Measurements from ENCODE around the gene ARHGAP44. TPM values are rescaled to one million over a fixed set of nuclear protein-coding genes. Genes with fewer than 3 reads are reported as not detected.

ARHGAP44 gene
- total RNA-seq, 1 donor from 2014 or later: 8.7 TPM

DNA sequence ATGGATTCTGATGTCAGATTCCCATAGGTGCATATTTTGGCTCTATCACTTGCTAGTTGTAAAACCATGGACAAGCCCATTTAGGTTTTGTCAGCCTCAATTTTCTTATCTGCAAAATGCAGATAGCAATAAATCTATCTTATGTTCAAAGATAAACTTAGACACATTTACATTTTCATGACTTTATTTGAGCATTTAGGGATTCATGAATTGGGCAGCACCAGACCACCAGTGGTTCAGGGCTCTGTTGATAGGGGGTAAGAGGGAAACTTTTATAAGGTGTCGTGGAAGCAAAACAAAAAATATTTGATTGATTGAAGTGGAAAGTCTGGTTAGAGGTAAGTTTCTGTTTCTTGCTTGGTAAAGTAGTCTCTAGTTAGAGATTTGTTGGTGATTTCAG is 17.3 kb downstream of the ARHGAP44 start:
- no peaks in the 10 kb centered on the region for H3F3A ChIP-seq (ENCODE audit: low read depth)
- peaks cover 10% of the 10 kb centered on the region for H3K79me2 ChIP-seq (ENCODE audit: low read depth)
- Mint-ChIP-seq H3K9me3 (peaks cover 26% of the 10 kb centered on the region), H3K27me3 (ENCODE audit: insufficient read depth, low read depth) (no peaks in the 10 kb centered on the region), H3K4me3 (no peak overlapping the region), H3K27ac (no peak overlapping the region), H3K36me3 (peaks cover 4% of the 10 kb centered on the region), H3K4me1 (no peaks in the 10 kb centered on the region)
- H3K27ac ChIP-seq: no peak overlapping the region
- H3K27me3 ChIP-seq: no peaks in the 10 kb centered on the region
- no peaks in the 10 kb centered on the region for H3K36me3 ChIP-seq
- no peaks in the 10 kb centered on the region for H3K9me3 ChIP-seq (ENCODE audit: low read depth)
- DNase-seq (ENCODE audit: low spot score): no peak
- no peaks in the 10 kb centered on the region for H3K4me1 ChIP-seq
- H2AFZ ChIP-seq (replicated peaks): no peak overlapping the region
- H3K4me3 ChIP-seq: no peak overlapping the region
- H3K9ac ChIP-seq: no peak overlapping the region
- no peaks in the 10 kb centered on the region for H4K20me1 ChIP-seq (ENCODE audit: low read depth)
- no peak overlapping the region for H3K4me2 ChIP-seq
- TF ChIP-seq, protein P1, sequence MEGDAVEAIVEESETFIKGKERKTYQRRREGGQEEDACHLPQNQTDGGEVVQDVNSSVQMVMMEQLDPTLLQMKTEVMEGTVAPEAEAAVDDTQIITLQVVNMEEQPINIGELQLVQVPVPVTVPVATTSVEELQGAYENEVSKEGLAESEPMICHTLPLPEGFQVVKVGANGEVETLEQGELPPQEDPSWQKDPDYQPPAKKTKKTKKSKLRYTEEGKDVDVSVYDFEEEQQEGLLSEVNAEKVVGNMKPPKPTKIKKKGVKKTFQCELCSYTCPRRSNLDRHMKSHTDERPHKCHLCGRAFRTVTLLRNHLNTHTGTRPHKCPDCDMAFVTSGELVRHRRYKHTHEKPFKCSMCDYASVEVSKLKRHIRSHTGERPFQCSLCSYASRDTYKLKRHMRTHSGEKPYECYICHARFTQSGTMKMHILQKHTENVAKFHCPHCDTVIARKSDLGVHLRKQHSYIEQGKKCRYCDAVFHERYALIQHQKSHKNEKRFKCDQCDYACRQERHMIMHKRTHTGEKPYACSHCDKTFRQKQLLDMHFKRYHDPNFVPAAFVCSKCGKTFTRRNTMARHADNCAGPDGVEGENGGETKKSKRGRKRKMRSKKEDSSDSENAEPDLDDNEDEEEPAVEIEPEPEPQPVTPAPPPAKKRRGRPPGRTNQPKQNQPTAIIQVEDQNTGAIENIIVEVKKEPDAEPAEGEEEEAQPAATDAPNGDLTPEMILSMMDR (IDR thresholded peaks at IDR 0.05): no peak
- TF ChIP-seq EZH2 (IDR thresholded peaks at IDR 0.05) (no peak), EZH2phosphoT487 (IDR thresholded peaks at IDR 0.05) (no peak)

DNA sequence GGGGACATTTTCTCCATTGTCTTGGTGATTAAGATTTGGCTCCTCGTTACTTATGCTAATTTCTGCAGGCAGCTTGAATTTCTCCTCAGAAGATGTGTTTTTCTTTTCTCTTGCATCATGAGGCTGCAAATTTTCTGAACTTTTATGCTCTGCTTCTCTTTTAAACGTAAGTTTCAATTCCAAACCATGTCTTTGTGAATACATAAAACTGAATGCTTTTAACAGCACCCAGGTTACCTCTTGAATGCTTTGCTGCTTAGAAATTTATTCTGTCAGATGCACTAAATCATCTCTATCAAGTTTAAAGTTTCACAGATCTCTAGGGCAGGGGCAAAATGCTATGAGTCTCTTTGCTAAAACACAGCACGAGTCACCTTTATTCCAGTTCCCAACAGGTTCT is 19.4 kb downstream of the ARHGAP44 start:
- H2AFZ ChIP-seq (replicated peaks): no peak overlapping the region

DNA sequence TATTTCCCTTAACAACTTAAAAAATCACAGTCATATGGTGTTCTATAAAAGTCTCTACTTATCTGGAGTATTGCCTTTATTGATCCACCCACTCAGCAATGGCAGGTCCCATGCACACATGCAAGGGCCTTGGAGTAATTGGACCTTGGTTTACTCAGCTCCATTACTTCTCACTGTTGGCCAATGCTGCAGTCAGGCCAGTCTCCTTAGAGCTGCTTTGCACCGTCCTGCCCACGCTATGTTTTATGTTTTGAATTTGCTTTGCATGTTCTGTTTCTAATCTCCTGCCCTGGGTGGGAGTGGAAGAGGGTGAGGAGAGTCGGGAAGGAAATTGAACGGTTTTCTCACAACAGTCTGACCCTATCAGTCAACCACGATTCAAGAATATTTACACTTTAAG is 23.6 kb downstream of the ARHGAP44 start:
- Mint-ChIP-seq H3K27me3 (ENCODE audit: insufficient read depth, low read depth) (no peaks in the 10 kb centered on the region), H3K4me1 (no peaks in the 10 kb centered on the region), H3K4me3 (no peak overlapping the region), H3K9me3 (peaks cover 21% of the 10 kb centered on the region), H3K27ac (no peak overlapping the region), H3K36me3 (peaks cover 4% of the 10 kb centered on the region)
- Histone ChIP-seq H3K79me2 (ENCODE audit: low read depth) (no peaks in the 10 kb centered on the region), H3K4me1 (no peaks in the 10 kb centered on the region), H2AFZ (replicated peaks) (no peak overlapping the region), H3K9ac (no peak overlapping the region), H3K9me3 (ENCODE audit: low read depth) (no peaks in the 10 kb centered on the region), H3K27ac (no peak overlapping the region), H3K4me3 (no peak overlapping the region), H3K4me2 (no peak overlapping the region), H4K20me1 (ENCODE audit: low read depth) (no peaks in the 10 kb centered on the region), H3K36me3 (no peaks in the 10 kb centered on the region), H3K27me3 (no peaks in the 10 kb centered on the region), H3F3A (ENCODE audit: low read depth) (no peaks in the 10 kb centered on the region)
- TF ChIP-seq EZH2 (IDR thresholded peaks at IDR 0.05) (no peak), EZH2phosphoT487 (IDR thresholded peaks at IDR 0.05) (no peak)
- TF ChIP-seq, protein P1 (IDR thresholded peaks at IDR 0.05): no peak
- no peak for DNase-seq (ENCODE audit: low spot score)

More for the DNA sequence above, 19.4 kb downstream of the ARHGAP44 start:
- Mint-ChIP-seq H3K4me3 (no peak overlapping the region), H3K27me3 (ENCODE audit: insufficient read depth, low read depth) (no peaks in the 10 kb centered on the region), H3K36me3 (peaks cover 4% of the 10 kb centered on the region), H3K9me3 (peaks cover 26% of the 10 kb centered on the region), H3K4me1 (no peaks in the 10 kb centered on the region), H3K27ac (no peak overlapping the region)
- Histone ChIP-seq H3K4me1 (no peaks in the 10 kb centered on the region), H3K9me3 (ENCODE audit: low read depth) (no peaks in the 10 kb centered on the region), H3K36me3 (no peaks in the 10 kb centered on the region), H3F3A (ENCODE audit: low read depth) (no peaks in the 10 kb centered on the region), H3K4me2 (no peak overlapping the region), H3K27me3 (no peaks in the 10 kb centered on the region), H3K4me3 (no peak overlapping the region), H3K79me2 (ENCODE audit: low read depth) (peaks cover 10% of the 10 kb centered on the region), H3K27ac (no peak overlapping the region), H4K20me1 (ENCODE audit: low read depth) (no peaks in the 10 kb centered on the region), H3K9ac (no peak overlapping the region)
- TF ChIP-seq, protein P1 (IDR thresholded peaks at IDR 0.05): no peak
- TF ChIP-seq EZH2 (IDR thresholded peaks at IDR 0.05): no peak
- TF ChIP-seq EZH2phosphoT487 (IDR thresholded peaks at IDR 0.05): no peak
- no peak for DNase-seq (ENCODE audit: low spot score)
